ENCODE measurements around the gene PRR19. TPM values are rescaled to one million over a fixed set of nuclear protein-coding genes. Genes with fewer than 3 reads are reported as not detected.

PRR19 gene
- total RNA-seq, 2 experiments from 2014 or later, result 0.16 TPM; not detected in 1

GRCh38 chr19:42343344-42344110 is 41.6 kb downstream of the PRR19 start:
- Mint-ChIP-seq H3K9me3 (no peaks in the 10 kb centered on the region), H3K27ac (no peak overlapping the region), H3K4me1 (ENCODE audit: low read depth) (no peaks in the 10 kb centered on the region), H3K4me3 (no peak overlapping the region), H3K27me3 (no peaks in the 10 kb centered on the region), H3K36me3 (ENCODE audit: low read depth) (peaks cover 10% of the 10 kb centered on the region)
- ChIA-PET CTCF (no interaction called here), POLR2A (no interaction called here)
- H3K9me3 ChIP-seq (ENCODE audit: control insufficient read depth in 1 of 2, insufficient read depth in 1 of 2, low read length in 2 of 2), result no peaks in the 10 kb centered on the region
- no peak overlapping the region for H3K27ac ChIP-seq (ENCODE audit: low read depth in 1 of 2, low read length in 2 of 2)
- no peak overlapping the region for H3K4me3 ChIP-seq (ENCODE audit: low read length)
- peaks cover 4% of the 10 kb centered on the region for H3K36me3 ChIP-seq (ENCODE audit: insufficient read depth, low read length)
- no peak for TF ChIP-seq CTCF (IDR thresholded peaks at IDR 0.05)
- H3K27me3 ChIP-seq (ENCODE audit: control insufficient read depth in 1 of 2, insufficient read depth in 2 of 2, low read length in 2 of 2), result no peaks in the 10 kb centered on the region
- no peaks in the 10 kb centered on the region for H3K4me1 ChIP-seq (ENCODE audit: insufficient read depth, low read length)
- ATAC-seq (ENCODE audit: poor library complexity) (no peak), DNase-seq (no peak)
- intact Hi-C loops (cut with DNase I, micrococcal nuclease), result no loop called here

DNA sequence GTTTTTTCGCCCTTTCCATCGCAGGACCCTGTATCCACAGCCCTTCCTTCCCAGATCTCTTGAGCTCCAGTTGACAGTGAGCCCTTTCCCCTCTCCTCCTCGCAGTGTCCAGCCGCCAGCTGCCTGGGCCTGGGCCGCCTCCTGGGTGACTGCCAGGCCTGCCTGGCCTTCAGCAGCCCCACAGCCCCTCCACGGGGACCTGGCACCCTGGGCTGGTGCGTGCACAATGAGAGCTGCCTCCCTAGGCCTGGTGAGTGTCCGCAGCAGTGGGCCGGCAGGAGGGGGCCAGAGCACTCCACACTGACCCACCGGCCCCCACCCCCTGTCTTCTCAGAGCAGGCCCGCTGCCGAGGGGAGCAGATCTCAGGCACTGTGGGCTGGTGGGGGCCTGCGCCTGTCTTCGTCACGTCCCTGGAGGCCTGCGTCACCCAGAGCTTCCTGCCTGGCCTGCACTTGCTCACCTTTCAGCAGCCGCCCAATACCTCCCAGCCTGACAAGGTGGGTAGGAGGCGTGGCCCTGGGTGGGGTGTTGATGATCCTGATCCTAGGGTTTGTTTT is 42.5 kb downstream of the PRR19 start:
- H3K36me3 ChIP-seq (ENCODE audit: insufficient read depth, low read length), result peaks cover 4% of the 10 kb centered on the region
- H3K4me3 ChIP-seq (ENCODE audit: low read length), result no peak overlapping the region
- no peaks in the 10 kb centered on the region for H3K4me1 Mint-ChIP-seq (ENCODE audit: low read depth)
- no peaks in the 10 kb centered on the region for H3K27me3 ChIP-seq (ENCODE audit: control insufficient read depth in 1 of 2, insufficient read depth in 2 of 2, low read length in 2 of 2)
- no peaks in the 10 kb centered on the region for H3K9me3 Mint-ChIP-seq
- H3K9me3 ChIP-seq (ENCODE audit: control insufficient read depth in 1 of 2, insufficient read depth in 1 of 2, low read length in 2 of 2), result no peaks in the 10 kb centered on the region
- H3K36me3 Mint-ChIP-seq (ENCODE audit: low read depth), result peaks cover 10% of the 10 kb centered on the region
- no peaks in the 10 kb centered on the region for H3K4me1 ChIP-seq (ENCODE audit: insufficient read depth, low read length)
- DNase-seq, result no peak
- intact Hi-C loops (cut with DNase I, micrococcal nuclease), result no loop called here
- TF ChIP-seq CTCF (IDR thresholded peaks at IDR 0.05), result no peak
- POLR2A ChIA-PET, result no interaction called here
- H3K4me3 Mint-ChIP-seq, result no peak overlapping the region
- H3K27ac Mint-ChIP-seq, result no peak overlapping the region
- no peak overlapping the region for H3K27ac ChIP-seq (ENCODE audit: low read depth in 1 of 2, low read length in 2 of 2)
- no peak for ATAC-seq (ENCODE audit: poor library complexity)
- H3K27me3 Mint-ChIP-seq, result no peaks in the 10 kb centered on the region
- CTCF ChIA-PET, result no interaction called here

DNA sequence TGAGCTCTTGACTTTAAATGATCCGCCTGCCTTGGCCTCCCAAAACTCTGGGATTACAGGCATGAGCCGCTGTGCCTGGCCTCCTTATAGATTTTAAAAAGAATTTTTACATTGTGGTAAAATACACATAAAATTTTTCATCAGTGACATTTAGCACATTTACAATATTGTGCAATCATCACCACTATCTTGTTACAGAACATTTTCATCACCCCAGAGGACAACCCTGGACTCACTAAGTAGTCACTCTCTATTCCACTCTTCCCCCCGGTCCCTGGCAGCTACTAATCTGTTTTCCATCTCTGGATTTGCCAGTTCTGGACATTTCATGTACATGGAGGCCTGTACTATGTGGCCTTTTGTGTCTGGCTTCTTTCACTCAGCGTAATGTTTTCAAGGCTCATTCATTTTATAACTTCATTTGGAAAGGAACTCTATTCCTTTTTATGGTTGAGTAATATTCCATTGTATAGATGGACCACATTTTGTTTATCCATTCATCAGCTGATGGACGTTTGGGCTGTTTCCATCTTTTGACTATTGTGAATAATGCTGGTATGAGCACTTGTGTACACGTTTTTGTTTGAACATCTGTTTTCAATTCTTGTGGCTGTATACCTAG is 43.4 kb downstream of the PRR19 start:
- Mint-ChIP-seq H3K27me3 (no peaks in the 10 kb centered on the region), H3K9me3 (no peaks in the 10 kb centered on the region), H3K4me3 (no peak overlapping the region), H3K27ac (no peak overlapping the region), H3K4me1 (ENCODE audit: low read depth) (no peaks in the 10 kb centered on the region), H3K36me3 (ENCODE audit: low read depth) (peaks cover 10% of the 10 kb centered on the region)
- Histone ChIP-seq H3K4me3 (ENCODE audit: low read length) (no peak overlapping the region), H3K27me3 (ENCODE audit: control insufficient read depth in 1 of 2, insufficient read depth in 2 of 2, low read length in 2 of 2) (no peaks in the 10 kb centered on the region), H3K36me3 (ENCODE audit: insufficient read depth, low read length) (peaks cover 4% of the 10 kb centered on the region), H3K9me3 (ENCODE audit: control insufficient read depth in 1 of 2, insufficient read depth in 1 of 2, low read length in 2 of 2) (no peaks in the 10 kb centered on the region), H3K27ac (ENCODE audit: low read depth in 1 of 2, low read length in 2 of 2) (no peak overlapping the region), H3K4me1 (ENCODE audit: insufficient read depth, low read length) (no peaks in the 10 kb centered on the region)
- ChIA-PET CTCF (no interaction called here), POLR2A (no interaction called here)
- intact Hi-C loops (cut with DNase I, micrococcal nuclease), result no loop called here
- DNase-seq (no peak), ATAC-seq (ENCODE audit: poor library complexity) (no peak)
- TF ChIP-seq CTCF (IDR thresholded peaks at IDR 0.05), result no peak

Data from CD4-positive, alpha-beta T cell (primary cell).